Panc1 (cell line): ENCODE measurements around the gene AOC3. TPM values are rescaled to one million over a fixed set of nuclear protein-coding genes. Genes with fewer than 3 reads are reported as not detected.

Experiments
- ATAC-seq: fragments of 200-7000 bp; cut with Tn5 transposase; 2 replicates; pipeline ENCODE4 v1.9.1; 2020; ENCODE audit warnings: mild to moderate bottlenecking, moderate library complexity
- BruUV-seq: library from RNA; stranded (reverse); fragments of 400-500 nt; replicated peaks from 2 replicates; lab custom pipeline; 2021; lab: Mats Ljungman, UMichigan
- CTCF ChIA-PET: fragments of 300-600 bp; sonication (Branson Sonifier 250); formaldehyde crosslinking; loops from one replicate; lab custom pipeline; 2022; ENCODE audit warnings: antibody characterized with exemption; lab: Charles Lee
- POLR2A ChIA-PET: fragments of 300-600 bp; sonication (Branson Sonifier 250); formaldehyde crosslinking; loops from one replicate; lab custom pipeline; 2022; ENCODE audit warnings: antibody characterized with exemption; lab: Charles Lee
- DNase-seq: peaks from one replicate; pipeline ENCODE4 v3.0.0-alpha.2; 2010; ENCODE audit warnings: low read depth, low spot score
- H3K27ac ChIP-seq: 2 replicates; pipeline ENCODE4 v1.5.1; 2011; ENCODE audit warnings: mild to moderate bottlenecking, low read length, inconsistent platforms
- H3K27me3 ChIP-seq: fragments of 200-500 bp; sonication (Bioruptor generic); 2 replicates; pipeline ENCODE4 v1.6.0; 2014; ENCODE audit warnings: low read length, inconsistent platforms; ENCODE audit not compliant: control insufficient read depth, insufficient read depth
- H3K36me3 ChIP-seq: fragments of 200-500 bp; sonication (Bioruptor generic); 2 replicates; pipeline ENCODE4 v1.5.1; 2014; ENCODE audit warnings: inconsistent platforms, mild to moderate bottlenecking, low read length, moderate library complexity; ENCODE audit not compliant: control insufficient read depth, insufficient read depth
- H3K4me1 ChIP-seq: 2 replicates; pipeline ENCODE4 v1.5.1; 2011; ENCODE audit warnings: inconsistent platforms, mild to moderate bottlenecking, low read length, moderate library complexity; ENCODE audit not compliant: control insufficient read depth, insufficient read depth
- H3K4me3 ChIP-seq, 2 experiments: 2 replicates each; pipeline ENCODE4 v1.5.1; 2011 to 2012; ENCODE audit warnings: low read depth in 2 of 2, low read length in 2 of 2, mild to moderate bottlenecking in 2 of 2, inconsistent platforms in 1 of 2, moderate library complexity in 1 of 2
- H3K9me3 ChIP-seq: fragments of 200-500 bp; sonication (Bioruptor generic); 2 replicates; pipeline ENCODE4 v1.5.1; 2014; ENCODE audit warnings: low read depth, mild to moderate bottlenecking, inconsistent platforms, low read length, moderate library complexity; ENCODE audit not compliant: control insufficient read depth, insufficient read depth
- CTCF ChIP-seq: fragments of 450-650 bp; IDR thresholded peaks from 2 replicates; pipeline ENCODE4 v1.5.1; 2017; ENCODE audit warnings: mild to moderate bottlenecking
- POLR2AphosphoS5 ChIP-seq: IDR thresholded peaks from 2 replicates; pipeline ENCODE4 v1.6.1; 2012; ENCODE audit warnings: mild to moderate bottlenecking, low read depth, low read length, moderate library complexity
- REST ChIP-seq, 2 experiments: IDR thresholded peaks; 2 replicates each; pipeline ENCODE4 v1.6.1; 2011 to 2012; ENCODE audit warnings: low read depth in 2 of 2, control low read depth in 1 of 2, low read length in 1 of 2, mild to moderate bottlenecking in 1 of 2, moderate library complexity in 1 of 2; ENCODE audit not compliant: insufficient read depth in 1 of 2
- SIN3A ChIP-seq: IDR thresholded peaks from 2 replicates; pipeline ENCODE4 v1.6.1; 2012; ENCODE audit warnings: low read depth, mild to moderate bottlenecking, low read length, moderate library complexity, borderline replicate concordance; ENCODE audit not compliant: insufficient read depth
- TCF7L2 ChIP-seq: IDR thresholded peaks from 2 replicates; pipeline ENCODE4 v1.6.1; 2011; ENCODE audit warnings: mild to moderate bottlenecking, low read depth, low read length, inconsistent platforms
- in situ Hi-C: cut with HindIII; loops from 2 replicates; pipeline ENCODE4 v1.10.0; 2016; ENCODE audit warnings: low sequenced_read_pairs, low pct_unique_long_range_greater_than_20kb
- intact Hi-C: fragments of 100-400 bp; cut with micrococcal nuclease; formaldehyde crosslinking; loops from one replicate; pipeline ENCODE4 v1.10.0; 2022; ENCODE audit not compliant: unreplicated experiment
- total RNA-seq: library from RNA; stranded (reverse); gene quantifications from one replicate; pipeline ENCODE4 v1.2.1, GENCODE V29; 2021; ENCODE audit not compliant: unreplicated experiment

Gene AOC3
- total RNA-seq, 1 experiment from 2014 or later: 0.21 TPM

- H3K27me3 ChIP-seq: no peaks in the 10 kb centered on the region
- H3K27ac ChIP-seq: no peak overlapping the region
- no peak for ATAC-seq
- no peaks in the 10 kb centered on the region for H3K36me3 ChIP-seq
- DNase-seq: no peak
- H3K4me3 ChIP-seq: no peak overlapping the region
- ChIA-PET POLR2A (no interaction called here), CTCF (interaction anchor here (0.6 to 0.7 kb wide), 2 partner anchors 63 to 165 kb away, joined by 4 to 5 read pairs; no protein-coding TSS in a partner anchor)
- in situ Hi-C loops (no loop called here), intact Hi-C loops (loop anchor here (5.0 kb wide), 1 partner anchor 89 kb away; no protein-coding TSS in a partner anchor)
- TF ChIP-seq REST (IDR thresholded peaks at IDR 0.05; ENCODE audit: insufficient read depth in 1 of 2, low read depth in 2 of 2, low read length in 1 of 2) (no peak), TCF7L2 (no peak), CTCF (no peak), POLR2AphosphoS5 (no peak), SIN3A (no peak)
- no peaks in the 10 kb centered on the region for H3K4me1 ChIP-seq
- BruUV-seq: no TSS peak
- no peaks in the 10 kb centered on the region for H3K9me3 ChIP-seq
Measured at GRCh38 chr17:42848093-42848492, 2.9 kb upstream of the AOC3 start.

GRCh38 chr17:42849031-42849430, 2.0 kb upstream of the AOC3 start:
- ATAC-seq (no peak), DNase-seq (no peak)
- intact Hi-C loops (loop anchor here (5.0 kb wide), 1 partner anchor 88 kb away; no protein-coding TSS in a partner anchor), in situ Hi-C loops (no loop called here)
- Histone ChIP-seq H3K4me3 (no peak overlapping the region), H3K27ac (no peak overlapping the region), H3K36me3 (no peaks in the 10 kb centered on the region), H3K4me1 (no peaks in the 10 kb centered on the region), H3K27me3 (no peaks in the 10 kb centered on the region), H3K9me3 (no peaks in the 10 kb centered on the region)
- TF ChIP-seq REST (IDR thresholded peaks at IDR 0.05; ENCODE audit: insufficient read depth in 1 of 2, low read depth in 2 of 2, low read length in 1 of 2): no peak
- no peak for TF ChIP-seq CTCF
- TF ChIP-seq POLR2AphosphoS5: no peak
- POLR2A ChIA-PET: no interaction called here
- BruUV-seq: no TSS peak
- CTCF ChIA-PET: interaction anchor here (0.6 kb wide), 1 partner anchor 83 kb away, joined by 7 read pairs; no protein-coding TSS in a partner anchor
